ENCODE data around the gene RABL3.
"Not testable (repeated sequence)": the region's sequence is repeated elsewhere in the genome, so short reads cannot be mapped to it uniquely, and the experiment has no call there.

The RABL3 gene

GRCh38 chr3:120682095-120682681, 60.1 kb downstream of the RABL3 start, which contains the start of gene HGD:
Gene HGD, minus strand, starts transcription at chr3:120682239. Its CDS starts 128 bp downstream, at chr3:120682111.
- DNase-seq: no peak

- DNase-seq: no peak
These were observed 60.7 kb downstream of the RABL3 start for GRCh38 chr3:120681506-120682038.

DNA sequence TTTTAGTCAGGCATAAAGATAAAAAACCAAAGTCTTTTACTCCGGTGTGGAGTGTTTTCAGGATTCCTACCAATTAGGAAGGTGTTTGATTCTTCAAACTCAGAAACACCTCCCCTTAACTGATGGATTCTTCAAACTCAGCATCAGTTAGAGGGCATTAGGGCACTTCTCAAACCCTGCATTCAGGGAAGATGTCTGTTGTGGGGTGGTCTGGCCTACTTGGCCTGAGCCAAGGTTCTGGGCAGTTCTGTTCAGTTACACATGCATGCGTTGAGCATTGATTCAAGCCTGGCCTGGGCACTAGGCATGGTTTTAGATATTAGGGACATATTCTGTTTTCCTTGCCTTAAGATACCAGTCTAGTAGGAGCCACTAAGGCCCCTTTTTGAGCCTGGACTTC, 61.3 kb downstream of the RABL3 start:
- DNase-seq: no peak

- no peak for DNase-seq
These were observed 62.0 kb downstream of the RABL3 start for GRCh38 chr3:120680193-120680894.

DNA sequence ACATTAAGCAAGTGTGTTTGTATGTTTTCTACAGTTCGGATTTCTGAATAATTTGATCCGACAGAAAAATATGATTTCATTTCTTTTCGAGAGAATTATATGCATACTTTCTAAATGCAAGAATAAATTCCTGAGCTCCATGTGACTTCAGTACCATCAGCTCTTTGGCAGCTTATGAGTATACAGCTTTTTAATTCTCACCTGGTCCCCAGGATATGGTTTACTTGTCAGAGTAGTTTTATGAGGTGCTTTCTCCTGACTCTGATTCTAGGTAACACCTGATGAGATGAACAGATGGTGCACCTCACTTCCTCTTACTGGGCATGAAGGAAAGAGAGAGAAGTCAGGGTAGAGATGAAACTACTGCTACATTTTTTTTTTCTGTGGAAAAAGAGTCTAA, 63.3 kb downstream of the RABL3 start:
- DNase-seq: no peak

DNA sequence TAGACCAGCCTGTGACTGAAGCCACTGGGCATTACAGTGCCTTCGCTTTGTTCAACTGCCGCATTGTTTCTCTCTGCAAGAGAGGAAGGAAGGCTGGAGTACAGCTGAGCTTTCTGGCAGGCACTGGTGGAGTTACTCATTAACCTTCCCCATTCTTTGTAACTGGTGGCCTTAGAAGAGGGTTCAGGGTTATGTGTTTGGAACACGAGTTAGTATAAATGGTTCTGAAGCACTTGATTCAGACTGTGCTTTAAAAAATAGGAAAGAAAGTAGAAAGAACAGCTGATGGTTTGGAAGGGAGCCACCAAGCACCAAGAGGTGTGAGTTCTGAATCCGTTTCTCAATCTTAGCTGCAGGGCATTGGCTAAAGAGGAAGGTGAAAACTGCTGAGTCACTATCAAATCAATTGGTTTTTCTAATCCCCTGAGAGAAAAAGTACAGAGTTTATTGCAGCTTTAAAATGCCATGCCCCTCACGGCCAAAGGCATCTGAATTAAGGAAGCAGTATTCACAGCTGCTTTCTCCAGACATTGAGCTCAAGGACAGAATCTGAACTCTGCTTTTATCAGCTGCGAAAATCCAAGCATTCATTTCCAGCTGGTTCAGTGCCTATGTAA, 63.9 kb downstream of the RABL3 start:
- DNase-seq: no peak

GRCh38 chr3:120677193-120677592, 65.1 kb downstream of the RABL3 start:
- not testable (repeated sequence) for DNase-seq

GRCh38 chr3:120673116-120673515, 69.2 kb downstream of the RABL3 start:
- no peak for DNase-seq

GRCh38 chr3:120670576-120670975, 71.7 kb downstream of the RABL3 start:
- DNase-seq: no peak

GRCh38 chr3:120664926-120665325, 77.4 kb downstream of the RABL3 start:
- no peak for DNase-seq

GRCh38 chr3:120661945-120662344, 80.4 kb downstream of the RABL3 start:
- no peak for DNase-seq

- no peak for DNase-seq
These were observed 81.0 kb downstream of the RABL3 start for GRCh38 chr3:120661106-120661905.

DNA sequence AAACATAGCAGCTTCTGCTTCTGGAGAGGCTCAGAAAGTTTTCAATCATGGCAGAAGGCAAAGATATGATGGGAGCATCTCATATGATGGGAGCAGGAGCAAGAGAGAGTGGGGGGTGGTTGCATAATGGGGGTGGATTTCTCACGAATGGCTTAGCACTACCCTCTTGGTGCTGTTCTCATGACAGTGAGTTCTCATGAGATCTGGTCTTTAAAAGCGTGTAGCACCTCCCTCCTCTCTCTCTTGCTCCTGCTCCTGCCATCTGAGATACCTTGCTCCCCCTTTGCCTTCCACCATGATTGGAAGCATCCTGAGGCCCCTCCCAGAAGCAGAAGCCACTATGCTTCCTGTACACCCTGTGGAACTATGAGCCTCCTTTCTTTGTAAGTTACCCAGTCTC, 82.5 kb downstream of the RABL3 start:
- no peak for DNase-seq

- DNase-seq: no peak
These were observed 83.0 kb downstream of the RABL3 start for GRCh38 chr3:120659285-120659684.

GRCh38 chr3:120652896-120653545, 89.3 kb downstream of the RABL3 start:
- DNase-seq: no peak

- no peak for DNase-seq
These were observed 90.0 kb downstream of the RABL3 start for GRCh38 chr3:120652281-120652680.

DNA sequence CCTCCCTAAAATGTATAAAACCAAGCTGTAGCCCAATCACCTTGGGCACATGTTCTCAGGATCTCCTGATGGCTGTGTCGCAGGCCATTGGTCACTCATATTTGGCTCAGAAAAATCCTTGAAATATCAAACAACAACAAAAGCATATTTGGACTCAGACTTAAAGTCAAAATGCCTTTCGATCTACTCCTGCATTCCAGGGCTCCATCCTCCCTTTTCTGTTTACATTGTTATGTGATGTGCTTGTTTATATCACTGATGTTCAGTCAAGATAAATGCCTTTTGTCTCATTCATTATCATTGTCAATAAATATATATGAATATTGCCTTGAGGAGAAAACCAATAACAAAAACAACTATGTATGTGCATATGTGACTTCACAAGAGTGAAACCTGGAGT, 92.0 kb downstream of the RABL3 start:
- DNase-seq: no peak

- no peak for DNase-seq
These were observed 92.5 kb downstream of the RABL3 start for GRCh38 chr3:120649830-120650233.

DNA sequence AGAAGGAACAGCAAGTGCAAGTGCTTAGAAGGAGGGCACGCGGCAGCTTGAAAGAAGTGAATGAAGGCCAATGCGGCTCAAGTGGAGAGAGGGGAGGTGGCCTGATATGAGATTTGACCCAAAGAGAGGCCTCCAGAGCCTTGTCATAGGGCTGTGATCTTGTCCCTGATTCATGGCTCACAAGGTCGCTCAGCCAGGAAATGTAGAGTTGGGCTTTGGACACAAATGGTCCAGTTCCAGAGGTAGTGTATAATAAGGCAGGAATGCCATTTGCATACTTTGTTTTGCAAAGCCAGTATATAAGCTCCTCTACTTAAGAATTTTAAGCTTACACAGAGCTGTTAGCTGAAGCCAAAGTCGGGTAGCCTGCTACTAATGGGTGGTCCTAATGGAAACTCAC, 94.0 kb downstream of the RABL3 start:
- no peak for DNase-seq

DNA sequence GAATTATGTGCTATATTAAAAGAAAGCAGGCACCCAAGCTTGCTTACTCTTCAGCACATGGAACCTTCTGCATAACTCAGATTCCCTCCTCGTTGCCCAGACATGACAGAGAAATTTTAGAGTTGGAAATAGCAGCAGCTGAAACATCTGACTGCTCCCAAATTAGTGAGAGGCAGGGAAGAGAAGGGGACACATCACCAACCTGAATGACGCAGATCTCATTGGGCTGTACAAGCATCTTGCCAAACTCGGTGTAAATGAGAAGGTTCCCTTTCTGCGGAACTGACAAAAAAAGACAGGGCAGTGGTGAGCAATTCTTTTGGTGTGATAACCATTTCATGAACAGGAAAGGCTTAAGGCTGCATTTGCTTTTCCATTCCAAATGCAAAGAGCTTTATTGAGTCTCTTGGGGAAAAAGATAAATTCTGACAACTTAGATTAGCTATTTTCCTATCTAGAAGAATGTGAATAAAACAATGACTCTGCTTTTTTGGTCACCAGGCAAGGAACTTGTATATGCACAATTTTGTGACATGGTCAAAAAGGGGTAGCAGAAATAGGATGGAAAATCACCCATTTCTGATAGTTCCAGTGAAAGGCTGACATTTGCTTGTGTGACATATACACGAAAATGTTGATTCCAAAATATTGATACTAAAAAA, 95.4 kb downstream of the RABL3 start:
- DNase-seq: no peak

- no peak for DNase-seq
These were observed 97.1 kb downstream of the RABL3 start for GRCh38 chr3:120645083-120645845.
